OCI-LY7 (cell line): ENCODE results near the gene CPTP. TPM values are rescaled to one million over a fixed set of nuclear protein-coding genes. Genes with fewer than 3 reads are reported as not detected.

ENCODE experiments used
- BruUV-seq: library from RNA; stranded (reverse); fragments of 400-500 nt; replicated peaks from 2 replicates; lab custom pipeline; 2021; lab: Mats Ljungman, UMichigan
- CTCF ChIA-PET: fragments of 300-600 bp; sonication (Branson Sonifier 250); formaldehyde crosslinking; loops from one replicate; lab custom pipeline; 2022; ENCODE audit warnings: antibody characterized with exemption; ENCODE audit not compliant: unreplicated experiment; lab: Charles Lee
- POLR2A ChIA-PET: fragments of 300-600 bp; sonication (Branson Sonifier 250); formaldehyde crosslinking; loops from one replicate; lab custom pipeline; 2022; ENCODE audit warnings: antibody characterized with exemption; lab: Charles Lee
- DNase-seq: peaks from one replicate; pipeline ENCODE4 v3.0.0-alpha.2; 2015; ENCODE audit warnings: low spot score
- H2AFZ ChIP-seq: fragments of 200-600 bp; sonication (generic), shearing (Covaris generic); 2 replicates; pipeline ENCODE4 v1.6.1; 2014; ENCODE audit warnings: mild to moderate bottlenecking, antibody characterized with exemption, low read length, moderate library complexity
- H3K27ac ChIP-seq: fragments of 200-600 bp; sonication (generic); 2 replicates; pipeline ENCODE4 v1.5.1; 2014; ENCODE audit warnings: mixed run types, low read depth, mild to moderate bottlenecking, moderate library complexity, low read length, inconsistent platforms; ENCODE audit not compliant: poor library complexity, severe bottlenecking
- H3K36me3 ChIP-seq: fragments of 200-600 bp; sonication (generic); 2 replicates; pipeline ENCODE4 v1.6.1; 2014; ENCODE audit warnings: mild to moderate bottlenecking, antibody characterized with exemption, low read length, moderate library complexity, mixed read lengths; ENCODE audit not compliant: insufficient read depth
- H3K4me1 ChIP-seq: fragments of 200-600 bp; sonication (generic); 2 replicates; pipeline ENCODE4 v1.5.1; 2014; ENCODE audit warnings: mild to moderate bottlenecking, low read length; ENCODE audit not compliant: insufficient read depth, poor library complexity, severe bottlenecking
- H3K4me2 ChIP-seq: fragments of 200-600 bp; sonication (generic); 2 replicates; pipeline ENCODE4 v1.6.1; 2014; ENCODE audit warnings: mild to moderate bottlenecking, low read length
- H3K4me3 ChIP-seq: fragments of 200-600 bp; sonication (generic); 2 replicates; pipeline ENCODE4 v1.5.1; 2014; ENCODE audit warnings: mild to moderate bottlenecking, low read depth, low read length; ENCODE audit not compliant: poor library complexity, severe bottlenecking
- H3K79me2 ChIP-seq: fragments of 200-600 bp; sonication (generic); 2 replicates; pipeline ENCODE4 v1.6.1; 2016; ENCODE audit warnings: low read depth, mild to moderate bottlenecking, low read length, moderate library complexity, mixed read lengths; ENCODE audit not compliant: insufficient read depth
- H3K9me2 ChIP-seq: fragments of 200-600 bp; sonication (generic); 2 replicates; pipeline ENCODE4 v1.6.1; 2016; ENCODE audit warnings: mild to moderate bottlenecking, low read length, mixed read lengths; ENCODE audit not compliant: insufficient read depth
- H3K9me3 ChIP-seq: fragments of 200-600 bp; sonication (generic); 2 replicates; pipeline ENCODE4 v1.6.1; 2014; ENCODE audit warnings: mild to moderate bottlenecking, mixed run types, low read length, mixed read lengths
- H4K20me1 ChIP-seq: fragments of 200-600 bp; sonication (generic); 2 replicates; pipeline ENCODE4 v1.6.1; 2014; ENCODE audit warnings: mild to moderate bottlenecking, antibody characterized with exemption, low read length, moderate library complexity, mixed read lengths; ENCODE audit not compliant: insufficient read depth
- CTCF ChIP-seq: fragments of 200-600 bp; sonication (generic); conservative IDR thresholded peaks from 2 replicates; pipeline ENCODE4 v1.5.1; 2014; ENCODE audit warnings: mild to moderate bottlenecking, antibody characterized with exemption, low read length, moderate library complexity, mixed read lengths
- EZH2phosphoT487 ChIP-seq: fragments of 200-600 bp; sonication (generic); IDR thresholded peaks from 2 replicates; pipeline ENCODE4 v1.6.1; 2018; ENCODE audit warnings: low read depth, borderline replicate concordance, mild to moderate bottlenecking, mixed run types, antibody characterized with exemption, low read length, moderate library complexity, mixed read lengths
- intact Hi-C: fragments of 100-400 bp; cut with micrococcal nuclease; formaldehyde crosslinking; loops from one replicate; pipeline ENCODE4 v1.10.0; 2022; ENCODE audit not compliant: unreplicated experiment
- total RNA-seq, 2 experiments: library from RNA; depleted of rRNA in 1 of 2; stranded (reverse); fragments of >200 nt in 1 of 2; shearing (Covaris generic) in 1 of 2; gene quantifications; 2 replicates each; pipeline ENCODE4 v1.2.3, GENCODE V29; 2014 to 2022

CPTP gene
- total RNA-seq, 2 experiments from 2014 or later = 16.6 to 20.6 TPM

GRCh38 chr1:1295154-1295923 is 29.3 kb upstream of the CPTP start:
- BruUV-seq = no TSS peak
- no peak overlapping the region for H3K4me2 ChIP-seq
- no peaks in the 10 kb centered on the region for H3K9me3 ChIP-seq
- no peak for DNase-seq
- TF ChIP-seq EZH2phosphoT487 = no peak
- no peak for TF ChIP-seq CTCF
- ChIA-PET CTCF (no interaction called here), POLR2A (no interaction called here)
- intact Hi-C loops = no loop called here
- H3K36me3 ChIP-seq = no peaks in the 10 kb centered on the region
- no peak overlapping the region for H2AFZ ChIP-seq
- no peaks in the 10 kb centered on the region for H4K20me1 ChIP-seq
- H3K27ac ChIP-seq = no peak overlapping the region
- H3K9me2 ChIP-seq = no peaks in the 10 kb centered on the region
- no peak overlapping the region for H3K4me3 ChIP-seq
- no peaks in the 10 kb centered on the region for H3K79me2 ChIP-seq
- no peaks in the 10 kb centered on the region for H3K4me1 ChIP-seq

GRCh38 chr1:1296070-1297061 is 28.2 kb upstream of the CPTP start:
- DNase-seq = no peak
- no TSS peak for BruUV-seq
- Histone ChIP-seq H3K4me3 (no peak overlapping the region), H3K9me2 (no peaks in the 10 kb centered on the region), H2AFZ (no peak overlapping the region), H3K9me3 (no peaks in the 10 kb centered on the region), H3K4me1 (no peaks in the 10 kb centered on the region), H4K20me1 (no peaks in the 10 kb centered on the region), H3K79me2 (no peaks in the 10 kb centered on the region), H3K4me2 (no peak overlapping the region), H3K36me3 (no peaks in the 10 kb centered on the region), H3K27ac (no peak overlapping the region)
- ChIA-PET POLR2A (no interaction called here), CTCF (no interaction called here)
- TF ChIP-seq EZH2phosphoT487 (no peak), CTCF (no peak)
- intact Hi-C loops = no loop called here
